H1 (cell line): Measurements from ENCODE around the gene TTC28. TPM values are rescaled to one million over a fixed set of nuclear protein-coding genes. Genes with fewer than 3 reads are reported as not detected.

Experiments used
- CTCF ChIA-PET: fragments of 300-600 bp; sonication (Branson Sonifier 250); formaldehyde crosslinking; loops from one replicate; lab custom pipeline; 2021; ENCODE audit not compliant: partially characterized antibody; lab: Charles Lee
- POLR2A ChIA-PET: fragments of 300-600 bp; sonication (Branson Sonifier 250); formaldehyde crosslinking; loops from one replicate; lab custom pipeline; 2021; ENCODE audit warnings: inconsistent platforms; ENCODE audit not compliant: partially characterized antibody; lab: Charles Lee
- DNase-seq, 2 experiments: peaks; one replicate each; pipeline versions ENCODE4 v3.0.0 to v3.0.0-alpha.2; 2010 to 2022; ENCODE audit warnings: low spot score in 2 of 2, low read depth in 1 of 2, mixed read lengths in 1 of 2
- FAIRE-seq: peaks from 2 replicates; lab custom pipeline; 2011; peaks lifted over from hg19 to GRCh38; lab: Jason Lieb, UNC
- H2AFZ ChIP-seq: 2 replicates; pipeline ENCODE4 v1.8.1; 2012; ENCODE audit warnings: low read length, inconsistent platforms
- H2AK5ac ChIP-seq: 2 replicates; pipeline ENCODE4 v1.6.1; 2013; ENCODE audit warnings: low read depth, low read length
- H2BK120ac ChIP-seq: replicated peaks from 2 replicates; pipeline ENCODE3; 2013; ENCODE audit warnings: low read depth, low read length, inconsistent platforms
- H2BK12ac ChIP-seq: 2 replicates; pipeline ENCODE4 v1.6.1; 2013; ENCODE audit warnings: low read depth, low read length
- H2BK15ac ChIP-seq: 2 replicates; pipeline ENCODE4 v1.6.1; 2013; ENCODE audit warnings: low read length
- H2BK20ac ChIP-seq: 2 replicates; pipeline ENCODE4 v1.6.1; 2013; ENCODE audit warnings: low read length
- H2BK5ac ChIP-seq: 2 replicates; pipeline ENCODE4 v1.6.1; 2013; ENCODE audit warnings: low read depth, low read length
- H3K14ac ChIP-seq: 2 replicates; pipeline ENCODE4 v1.6.1; 2013; ENCODE audit warnings: inconsistent platforms; ENCODE audit not compliant: insufficient read length
- H3K18ac ChIP-seq: 2 replicates; pipeline ENCODE4 v1.6.1; 2013; ENCODE audit warnings: low read length; ENCODE audit errors: extremely low read depth
- H3K23ac ChIP-seq: 2 replicates; pipeline ENCODE4 v1.6.1; 2013; ENCODE audit warnings: inconsistent platforms; ENCODE audit not compliant: insufficient read length
- H3K23me2 ChIP-seq: 2 replicates; pipeline ENCODE4 v1.6.1; 2013; ENCODE audit warnings: low read depth, low read length
- H3K27ac ChIP-seq: 2 replicates; pipeline ENCODE4 v1.6.1; 2011; ENCODE audit warnings: low read depth, low read length, inconsistent platforms
- H3K27me3 ChIP-seq, 4 experiments: replicated peaks in 1 of 4; 1 replicate in 1 of 4; 2 replicates in 3 of 4; pipeline versions ENCODE4 v1.6.1 to v1.8.1; 2011 to 2013; ENCODE audit warnings: low read length in 3 of 4, mild to moderate bottlenecking in 3 of 4, inconsistent platforms in 2 of 4, mixed read lengths in 2 of 4, moderate library complexity in 1 of 4; ENCODE audit not compliant: control insufficient read depth in 3 of 4, insufficient read depth in 3 of 4; ENCODE audit errors: extremely low read depth in 1 of 4
- H3K36me3 ChIP-seq, 4 experiments: 2 replicates each; pipeline versions ENCODE4 v1.6.1 to v1.8.1; 2011 to 2013; ENCODE audit warnings: mild to moderate bottlenecking in 4 of 4, low read length in 3 of 4, moderate library complexity in 2 of 4, control low read depth in 1 of 4, inconsistent platforms in 1 of 4; ENCODE audit not compliant: insufficient read depth in 4 of 4, control insufficient read depth in 2 of 4
- H3K4ac ChIP-seq: replicated peaks from 2 replicates; pipeline ENCODE3; 2013; ENCODE audit warnings: low read length, low read depth, mixed read lengths, inconsistent platforms; ENCODE audit not compliant: insufficient read length
- H3K4me1 ChIP-seq, 4 experiments: replicated peaks in 1 of 4; 1 replicate in 1 of 4; 2 replicates in 3 of 4; pipeline versions ENCODE4 v1.6.1 to v1.8.1; 2011 to 2013; ENCODE audit warnings: low read length in 3 of 4, inconsistent platforms in 2 of 4, mixed read lengths in 1 of 4; ENCODE audit not compliant: insufficient read depth in 4 of 4, control insufficient read depth in 3 of 4
- H3K4me2 ChIP-seq, 2 experiments: 2 replicates each; pipeline versions ENCODE4 v1.6.1 to v1.8.1; 2011 to 2013; ENCODE audit warnings: low read depth in 2 of 2, low read length in 2 of 2, control low read depth in 1 of 2, inconsistent platforms in 1 of 2, mild to moderate bottlenecking in 1 of 2; ENCODE audit not compliant: insufficient read depth in 1 of 2
- H3K4me3 ChIP-seq, 4 experiments: fragments of 200-600, 300-600 bp in 1 of 4; sonication (generic), shearing (Covaris generic), sonication (Bioruptor Twin) in 1 of 4; 2 replicates each; pipeline versions ENCODE4 v1.5.1 to v1.8.1; 2011 to 2016; ENCODE audit warnings: low read length in 4 of 4, low read depth in 3 of 4, control low read depth in 2 of 4, inconsistent platforms in 2 of 4, mild to moderate bottlenecking in 2 of 4, mixed read lengths in 1 of 4, moderate library complexity in 1 of 4; ENCODE audit not compliant: insufficient read depth in 2 of 4; ENCODE audit errors: extremely low read depth in 1 of 4
- H3K56ac ChIP-seq: replicated peaks from 2 replicates; pipeline ENCODE3; 2013; ENCODE audit warnings: low read depth, mild to moderate bottlenecking, mixed read lengths, low read length, inconsistent platforms; ENCODE audit not compliant: insufficient read length
- H3K79me1 ChIP-seq: 2 replicates; pipeline ENCODE4 v1.6.1; 2013; ENCODE audit warnings: low read depth, low read length, control low read depth
- H3K79me2 ChIP-seq, 2 experiments: 2 replicates each; pipeline versions ENCODE4 v1.6.1 to v1.8.1; 2012 to 2013; ENCODE audit warnings: low read length in 2 of 2, mild to moderate bottlenecking in 2 of 2, inconsistent platforms in 1 of 2; ENCODE audit not compliant: insufficient read depth in 2 of 2, control insufficient read depth in 1 of 2
- H3K9ac ChIP-seq, 4 experiments: replicated peaks in 1 of 4; 1 replicate in 1 of 4; 2 replicates in 3 of 4; pipeline versions ENCODE4 v1.6.1 to v1.8.1; 2011 to 2013; ENCODE audit warnings: low read depth in 3 of 4, low read length in 3 of 4, control low read depth in 2 of 4, mild to moderate bottlenecking in 2 of 4, moderate library complexity in 2 of 4, inconsistent platforms in 1 of 4; ENCODE audit errors: extremely low read depth in 1 of 4
- H3K9me3 ChIP-seq, 2 experiments: 2 replicates each; pipeline versions ENCODE4 v1.6.1 to v1.8.1; 2012 to 2013; ENCODE audit warnings: mild to moderate bottlenecking in 2 of 2, moderate library complexity in 2 of 2, control low read depth in 1 of 2, inconsistent platforms in 1 of 2, low read depth in 1 of 2, low read length in 1 of 2, mixed read lengths in 1 of 2; ENCODE audit not compliant: insufficient read depth in 2 of 2
- H4K20me1 ChIP-seq, 2 experiments: replicated peaks in 1 of 2; 2 replicates each; pipeline versions ENCODE3 to v1.8.1; 2011 to 2013; ENCODE audit warnings: inconsistent platforms in 2 of 2, low read length in 2 of 2, mild to moderate bottlenecking in 1 of 2; ENCODE audit not compliant: insufficient read depth in 2 of 2, control insufficient read depth in 1 of 2
- H4K5ac ChIP-seq: 2 replicates; pipeline ENCODE4 v1.6.1; 2013; ENCODE audit warnings: low read length, low read depth, mixed read lengths, inconsistent platforms; ENCODE audit not compliant: insufficient read length
- H4K8ac ChIP-seq: 2 replicates; pipeline ENCODE4 v1.8.0; 2013; ENCODE audit warnings: mild to moderate bottlenecking, moderate library complexity, low read length, inconsistent platforms; ENCODE audit not compliant: insufficient read depth; ENCODE audit errors: extremely low read depth
- H4K91ac ChIP-seq: replicated peaks from 2 replicates; pipeline ENCODE3; 2013; ENCODE audit warnings: low read length, mixed read lengths, inconsistent platforms; ENCODE audit not compliant: insufficient read length
- ATF2 ChIP-seq: IDR thresholded peaks from 2 replicates; pipeline ENCODE4 v1.6.1; 2012; ENCODE audit warnings: low read length, inconsistent platforms
- BACH1 ChIP-seq: IDR thresholded peaks from 2 replicates; pipeline ENCODE4 v1.6.1; 2012; ENCODE audit warnings: low read length, improper control_type of control experiment
- CEBPB ChIP-seq: IDR thresholded peaks from 2 replicates; pipeline ENCODE4 v1.6.1; 2012; ENCODE audit warnings: low read depth, low read length
- CTBP2 ChIP-seq: IDR thresholded peaks from 2 replicates; pipeline ENCODE4 v1.7.0; 2011; ENCODE audit warnings: borderline replicate concordance, mild to moderate bottlenecking, moderate library complexity, mixed read lengths, low read length; ENCODE audit not compliant: insufficient read depth, insufficient read length
- EP300 ChIP-seq, 2 experiments: IDR thresholded peaks; 1 replicate in 1 of 2; 2 replicates in 1 of 2; pipeline ENCODE4 v1.6.1; 2011 to 2012; ENCODE audit warnings: low read depth in 2 of 2, low read length in 2 of 2, mild to moderate bottlenecking in 2 of 2, borderline replicate concordance in 1 of 2, inconsistent platforms in 1 of 2, moderate library complexity in 1 of 2
- FOSL1 ChIP-seq: IDR thresholded peaks from 2 replicates; pipeline ENCODE4 v1.6.1; 2011; ENCODE audit warnings: mild to moderate bottlenecking, low read depth, low read length, moderate library complexity; ENCODE audit not compliant: insufficient read depth
- GABPA ChIP-seq: IDR thresholded peaks from 2 replicates; pipeline ENCODE4 v1.6.1; 2011; ENCODE audit warnings: mild to moderate bottlenecking, low read length, moderate library complexity, borderline replicate concordance; ENCODE audit not compliant: insufficient read depth
- HDAC2 ChIP-seq, 2 experiments: fragments of 300-600 bp in 1 of 2; sonication (generic) in 1 of 2; IDR thresholded peaks; 2 replicates each; pipeline ENCODE4 v1.6.1; 2011 to 2012; ENCODE audit warnings: low read depth in 2 of 2, low read length in 2 of 2, mild to moderate bottlenecking in 2 of 2, moderate library complexity in 2 of 2, borderline replicate concordance in 1 of 2, inconsistent platforms in 1 of 2
- RAD21 ChIP-seq, 2 experiments: IDR thresholded peaks in 1 of 2; conservative IDR thresholded peaks in 1 of 2; 2 replicates each; pipeline ENCODE4 v1.6.1; 2011; ENCODE audit warnings: low read depth in 2 of 2, low read length in 2 of 2, improper control_type of control experiment in 1 of 2, inconsistent platforms in 1 of 2, mild to moderate bottlenecking in 1 of 2, moderate library complexity in 1 of 2
- SIX5 ChIP-seq: IDR thresholded peaks from 2 replicates; pipeline ENCODE4 v1.6.1; 2011; ENCODE audit warnings: mild to moderate bottlenecking, low read depth, low read length
- SP2 ChIP-seq: IDR thresholded peaks from 2 replicates; pipeline ENCODE4 v1.6.1; 2012; ENCODE audit warnings: mild to moderate bottlenecking, low read length, inconsistent platforms
- WGBS, 2 experiments: shearing (Covaris generic) in 1 of 2; methylation state at CpG; one replicate each; pipeline versions ENCODE4 v1.1.6 to v1.1.7; 2013 to 2015; ENCODE audit warnings: low lambda C conversion rate in 2 of 2, mixed read lengths in 2 of 2, inconsistent platforms in 1 of 2, low coverage in 1 of 2, missing lambda C conversion rate in 1 of 2; ENCODE audit not compliant: insufficient replicate concordance in 2 of 2, insufficient coverage in 1 of 2, insufficient read length in 1 of 2; ENCODE audit errors: extremely low coverage in 1 of 2, missing lambda C conversion rate in 1 of 2; 5-methylcytosine and 5-hydroxymethylcytosine counted together
- polyA plus RNA-seq, 7 experiments: library from polyadenylated mRNA; depleted of rRNA in 3 of 7; stranded (reverse) in 5 of 7; unstranded in 2 of 7; fragments of >200 nt in 5 of 7; fragments of 200-250 nt in 2 of 7; gene quantifications; 1 replicate in 5 of 7; 2 replicates in 1 of 7; 4 replicates in 1 of 7; pipeline versions ENCODE4 v1.2.1 to v1.2.3, GENCODE V29; 2011 to 2013; ENCODE audit warnings: missing spikeins in 2 of 7, mixed read lengths in 2 of 7
- total RNA-seq: library from RNA; stranded (reverse); fragmentation: NEBNext Ultra II Directional; extraction: Animal tissue kit (Norgen Biotek cat#: 25700); gene quantifications from 2 replicates; pipeline ENCODE4 v1.2.1, GENCODE V29; 2021

The TTC28 gene
- total and polyA plus RNA-seq, 2 of the 8 experiments (the other 6 are each of a cell fraction or from before 2014, with no cell fraction given) = 2.6 to 12.6 TPM

DNA sequence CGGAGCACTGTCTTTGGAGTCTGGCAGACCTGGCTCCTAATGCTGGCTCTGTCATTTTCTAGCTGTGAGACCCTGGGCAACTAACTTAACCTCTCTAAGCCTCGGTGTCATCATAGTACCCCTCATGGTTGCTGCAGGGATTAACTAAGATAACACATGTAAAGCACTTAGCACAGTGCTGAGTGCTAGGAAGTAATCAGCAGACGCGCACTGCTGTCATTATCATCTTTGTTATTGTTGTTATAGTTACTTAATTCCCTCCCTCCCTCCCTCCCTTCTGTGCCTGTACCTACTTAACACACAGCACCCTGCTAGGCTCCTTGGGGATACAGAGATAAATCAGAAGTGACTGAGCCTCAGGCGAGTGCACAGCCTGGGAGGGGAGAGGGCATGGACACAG lies 655.9 kb downstream of the TTC28 start:
- H2BK12ac ChIP-seq = no peak overlapping the region
- no peaks in the 10 kb centered on the region for H3K79me1 ChIP-seq
- ChIA-PET POLR2A (no interaction called here), CTCF (no interaction called here)
- H3K14ac ChIP-seq = no peak overlapping the region
- 85% methylated on average over 5 of the region's 5 CpGs; no CpG with 5 or more reads in 1 of the 2 experiments for WGBS, 2 experiments
- FAIRE-seq (no peak), DNase-seq (no peak)
- no peaks in the 10 kb centered on the region for H3K36me3 ChIP-seq
- H3K18ac ChIP-seq = no peak overlapping the region
- H4K5ac ChIP-seq = no peak overlapping the region
- no peaks in the 10 kb centered on the region for H3K27me3 ChIP-seq
- H3K4me3 ChIP-seq = no peak overlapping the region
- H3K56ac ChIP-seq = no peak overlapping the region
- no peak overlapping the region for H2AFZ ChIP-seq
- no peak overlapping the region for H2AK5ac ChIP-seq
- H2BK5ac ChIP-seq = no peak overlapping the region
- no peaks in the 10 kb centered on the region for H3K79me2 ChIP-seq
- H3K27ac ChIP-seq = no peak overlapping the region
- H3K4ac ChIP-seq = no peak overlapping the region
- no peak overlapping the region for H4K8ac ChIP-seq
- H2BK120ac ChIP-seq = no peak overlapping the region
- H4K20me1 ChIP-seq = peaks cover 0 to 1% of the 10 kb centered on the region in 2 experiments
- no peaks in the 10 kb centered on the region for H3K9me3 ChIP-seq
- peaks cover 0 to 6% (median under 1%) of the 10 kb centered on the region in 4 experiments; a peak in 3 of 7 replicates for H3K4me1 ChIP-seq
- no peak overlapping the region for H2BK15ac ChIP-seq
- H3K23me2 ChIP-seq = no peaks in the 10 kb centered on the region
- H2BK20ac ChIP-seq = no peak overlapping the region
- H3K4me2 ChIP-seq = no peak overlapping the region
- H4K91ac ChIP-seq = no peak overlapping the region
- H3K9ac ChIP-seq = no peak overlapping the region
- H3K23ac ChIP-seq = no peak overlapping the region
- TF ChIP-seq BACH1 (no peak), GABPA (no peak), EP300 (IDR thresholded peaks at IDR 0.05; ENCODE audit: borderline replicate concordance in 1 of 2, low read depth in 2 of 2, low read length in 2 of 2) (no peak), CEBPB (no peak), FOSL1 (no peak), SP2 (no peak), ATF2 (no peak), SIX5 (no peak), CTBP2 (no peak), RAD21 (IDR thresholded peaks at IDR 0.05 in 1 of 2, conservative IDR thresholded peaks at IDR 0.05 in 1 of 2; ENCODE audit: low read depth in 2 of 2, low read length in 2 of 2) (no peak), HDAC2 (IDR thresholded peaks at IDR 0.05; ENCODE audit: borderline replicate concordance in 1 of 2, low read depth in 2 of 2, low read length in 2 of 2) (no peak)
